ENCODE results near the gene TSEN2.
"Not testable (repeated sequence)": the region's sequence is repeated elsewhere in the genome, so short reads cannot be mapped to it uniquely, and the experiment has no call there.

The TSEN2 gene

DNA sequence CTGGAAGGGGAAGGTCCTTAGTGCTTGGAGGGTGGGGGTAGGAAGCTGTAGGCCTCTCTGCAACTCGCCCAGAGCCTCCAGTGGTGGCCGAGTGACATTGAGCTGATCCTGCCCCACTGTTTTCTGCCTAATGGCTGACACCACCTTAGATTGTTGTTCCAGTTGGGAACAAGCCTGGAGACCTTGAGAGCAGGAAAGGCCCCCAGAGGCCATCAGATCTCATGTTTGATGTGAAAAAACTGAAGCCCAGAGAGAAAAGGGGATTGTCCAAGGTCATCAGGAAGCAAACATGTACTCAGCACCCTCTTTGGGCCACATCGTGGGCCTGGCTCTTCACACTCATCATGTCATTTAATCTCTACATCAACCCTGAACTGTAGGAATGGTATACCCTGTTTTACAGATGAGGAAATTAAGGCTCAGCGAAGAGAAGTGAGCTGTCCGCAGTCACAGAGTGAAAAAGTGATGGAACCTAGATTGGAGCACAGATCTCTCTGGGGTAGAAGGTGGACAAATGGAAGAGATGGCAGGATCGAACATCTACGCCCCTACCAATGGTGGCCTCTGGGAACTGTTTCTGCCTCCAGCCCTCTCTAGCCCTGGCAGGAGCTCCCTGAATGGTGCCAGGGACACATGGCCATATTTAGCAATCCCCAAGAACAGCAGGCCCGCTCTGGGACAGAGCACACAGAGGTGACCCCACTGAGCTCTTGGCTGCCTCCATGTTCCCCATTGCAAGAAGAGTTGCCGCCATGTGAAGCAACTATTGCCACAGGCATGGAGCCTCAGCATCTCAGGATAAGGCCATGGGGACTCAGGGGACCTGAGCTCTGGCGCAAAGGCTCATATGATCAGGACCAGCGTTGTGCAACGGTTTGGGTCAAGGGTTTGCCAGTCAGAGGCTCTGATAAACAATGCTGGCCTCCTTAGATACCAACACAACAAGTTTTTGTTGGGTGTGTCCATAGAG lies 31.6 kb upstream of the TSEN2 start:
- no peak for DNase-seq

DNA sequence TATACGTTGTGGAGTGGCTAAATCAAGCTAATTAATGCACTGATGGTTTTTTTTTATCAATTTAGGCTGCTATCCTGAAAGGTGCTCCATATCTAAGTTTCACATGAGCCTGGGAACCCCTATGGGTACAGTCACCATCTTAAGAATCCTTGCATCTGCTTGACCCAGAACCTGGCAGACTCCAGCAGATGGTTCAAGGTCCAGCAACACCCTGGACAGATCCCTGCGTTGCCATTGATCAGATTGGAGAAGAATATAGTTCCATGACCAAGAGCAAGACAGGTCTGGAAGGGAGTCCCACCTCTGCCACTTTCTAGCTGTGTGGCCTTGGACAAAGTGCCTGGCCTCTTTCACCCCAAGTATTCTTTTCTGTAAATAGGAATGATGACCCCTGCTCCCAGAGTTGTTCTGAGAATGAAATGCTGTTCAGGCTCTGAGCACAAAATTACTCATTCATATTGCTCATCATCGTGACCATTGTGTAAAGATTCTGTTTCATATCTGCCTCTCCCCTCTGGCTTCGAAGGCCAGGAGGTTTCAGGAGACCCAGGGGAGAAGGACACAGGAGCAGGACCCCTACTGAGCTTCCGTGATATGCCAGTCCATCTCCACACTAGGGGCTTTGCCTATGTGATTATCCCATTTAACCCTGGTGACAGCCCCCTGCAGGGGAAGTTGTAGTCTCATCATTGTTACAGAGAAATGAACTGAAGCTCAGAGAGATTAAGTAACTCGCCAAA lies 30.0 kb upstream of the TSEN2 start:
- DNase-seq: no peak

- DNase-seq: no peak
Measured at GRCh38 chr3:12454816-12455121, 29.5 kb upstream of the TSEN2 start.

DNA sequence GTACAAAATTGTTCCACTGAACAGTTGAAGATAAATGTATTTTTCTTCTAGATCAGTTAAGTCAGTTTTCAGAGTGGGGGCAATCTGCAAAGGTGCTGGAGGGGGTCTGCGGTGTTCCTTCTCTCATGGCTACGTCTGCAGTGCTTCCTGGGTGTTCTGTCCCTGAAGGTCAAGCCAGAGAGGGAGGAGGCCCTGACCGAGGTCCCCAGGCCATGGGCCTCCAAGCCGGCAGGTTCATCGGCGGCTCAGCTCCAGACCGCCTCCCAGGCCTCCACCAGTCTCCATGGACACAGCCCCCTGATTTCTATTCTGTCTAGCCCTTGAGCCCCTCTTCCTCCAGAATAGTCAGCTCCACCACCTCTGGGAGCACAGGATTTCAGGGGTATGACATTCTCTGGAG lies 28.5 kb upstream of the TSEN2 start:
- DNase-seq: no peak

- DNase-seq: no peak
Measured at GRCh38 chr3:12456441-12456840, 27.8 kb upstream of the TSEN2 start.

DNA sequence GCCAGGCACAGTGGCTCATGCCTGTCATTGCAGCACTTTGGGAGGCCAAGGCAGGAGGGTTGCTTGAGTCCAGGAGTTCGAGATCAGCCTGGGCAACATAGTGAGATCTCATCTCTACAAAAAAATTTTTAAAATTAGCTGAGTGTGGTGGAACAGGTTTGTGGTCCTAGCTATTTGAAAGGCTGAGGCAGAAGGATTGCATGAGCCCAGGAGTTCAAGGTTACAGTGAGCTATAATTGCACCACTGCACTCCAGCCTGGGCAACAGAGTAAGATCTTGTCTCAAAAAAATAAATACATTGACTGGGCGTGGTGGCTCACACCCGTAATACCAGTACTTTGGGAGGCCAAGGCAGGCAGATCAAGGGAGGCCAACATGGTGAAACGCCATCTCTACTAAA lies 26.9 kb upstream of the TSEN2 start:
- DNase-seq: not testable (repeated sequence)

GRCh38 chr3:12458901-12459300 lies 25.4 kb upstream of the TSEN2 start:
- DNase-seq: no peak

GRCh38 chr3:12460127-12460526 lies 24.2 kb upstream of the TSEN2 start:
- DNase-seq: no peak

DNA sequence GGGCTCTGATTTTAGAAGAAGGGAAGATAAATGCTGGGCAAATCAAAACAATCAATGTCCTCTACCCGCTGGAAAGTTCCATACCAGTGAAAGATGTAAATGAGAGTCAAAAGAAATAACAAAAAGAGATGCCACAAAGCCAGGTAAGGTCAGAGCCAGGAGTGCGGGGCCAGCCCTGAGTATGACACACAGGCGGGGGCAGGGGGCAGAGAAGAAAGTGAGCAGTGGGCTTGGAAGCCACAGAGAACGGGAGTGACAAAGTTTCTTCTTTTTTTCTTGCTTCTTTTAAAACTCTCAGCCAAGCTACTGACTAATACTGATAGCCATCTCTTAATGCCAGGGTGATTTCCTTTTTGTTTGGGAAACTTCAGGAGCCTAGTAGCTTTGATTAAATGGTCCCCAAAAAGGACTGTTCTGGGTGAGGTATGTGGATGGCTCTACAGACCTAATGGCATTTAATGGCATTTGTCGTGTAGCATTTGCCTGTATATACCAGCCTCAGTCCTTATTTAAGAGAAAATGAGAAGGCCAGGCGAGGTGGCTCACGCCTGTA lies 23.1 kb upstream of the TSEN2 start:
- DNase-seq: no peak

GRCh38 chr3:12462159-12462947 lies 21.9 kb upstream of the TSEN2 start:
- no peak for DNase-seq

GRCh38 chr3:12463686-12464085 lies 20.6 kb upstream of the TSEN2 start:
- no peak for DNase-seq

- DNase-seq: no peak
Measured at GRCh38 chr3:12464181-12464580, 20.1 kb upstream of the TSEN2 start.

GRCh38 chr3:12465151-12465835 lies 19.0 kb upstream of the TSEN2 start:
- DNase-seq: no peak

GRCh38 chr3:12465836-12466225 lies 18.4 kb upstream of the TSEN2 start:
- no peak for DNase-seq

GRCh38 chr3:12467746-12468145 lies 16.5 kb upstream of the TSEN2 start:
- DNase-seq: no peak

DNA sequence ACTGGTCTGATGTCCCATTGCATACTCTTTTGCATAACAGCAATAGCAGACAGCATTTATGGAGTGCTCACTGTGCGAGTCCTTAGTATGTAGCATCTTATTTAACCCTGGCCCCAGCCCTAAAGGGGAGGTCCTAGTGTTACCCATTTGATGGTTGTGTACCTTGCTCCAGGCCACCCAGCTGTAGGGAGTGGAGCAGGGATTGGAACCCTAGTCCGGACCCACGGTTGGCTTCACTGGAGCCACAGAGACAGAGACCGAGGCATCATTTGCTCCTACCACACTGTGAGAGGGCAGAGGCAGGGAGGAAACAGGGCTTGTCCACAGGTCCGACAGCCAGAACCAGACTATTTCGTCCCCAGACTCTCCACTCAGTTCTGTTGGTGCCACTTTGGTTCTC lies 16.0 kb upstream of the TSEN2 start:
- no peak for DNase-seq

DNA sequence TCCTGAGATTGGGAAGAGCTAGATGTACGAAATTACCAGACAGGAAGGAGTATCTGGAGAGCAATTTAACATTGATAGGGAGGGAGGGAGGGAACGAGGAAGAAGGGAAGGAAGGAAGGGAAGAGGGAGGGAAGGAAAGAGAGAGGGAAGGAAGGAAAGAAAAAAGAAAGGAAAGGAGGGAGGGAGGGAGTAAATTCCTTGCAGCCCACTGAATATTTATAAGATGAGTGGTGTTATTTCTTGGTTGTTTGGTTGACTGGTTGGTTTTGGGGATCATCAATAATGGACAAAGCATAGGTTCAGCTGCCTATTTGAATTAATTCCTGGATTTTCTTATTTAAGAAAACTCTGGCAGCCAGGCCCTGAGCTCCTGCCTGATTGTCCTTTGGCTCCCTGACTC lies 15.5 kb upstream of the TSEN2 start:
- DNase-seq: no peak

GRCh38 chr3:12469222-12469621 lies 15.1 kb upstream of the TSEN2 start:
- DNase-seq: not testable (repeated sequence)

DNA sequence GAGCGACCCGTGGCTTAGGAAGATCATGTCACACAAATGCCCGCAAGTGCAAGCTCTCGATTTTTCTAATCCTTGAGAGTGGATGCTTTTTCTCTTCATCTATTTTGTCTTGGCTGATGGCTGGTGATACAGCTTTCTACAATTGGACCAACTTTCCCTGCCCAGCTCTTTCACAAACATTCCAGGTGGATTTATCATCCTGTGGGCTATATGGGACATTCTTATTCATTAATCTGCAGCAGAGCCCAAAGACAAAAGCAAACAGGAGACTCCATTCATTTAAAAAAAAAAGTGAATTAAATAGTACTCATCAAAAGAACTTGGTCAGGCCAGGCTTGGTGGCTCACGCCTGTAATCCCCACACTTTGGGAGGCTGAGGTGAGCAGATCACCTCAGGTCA lies 14.2 kb upstream of the TSEN2 start:
- DNase-seq: no peak

DNA sequence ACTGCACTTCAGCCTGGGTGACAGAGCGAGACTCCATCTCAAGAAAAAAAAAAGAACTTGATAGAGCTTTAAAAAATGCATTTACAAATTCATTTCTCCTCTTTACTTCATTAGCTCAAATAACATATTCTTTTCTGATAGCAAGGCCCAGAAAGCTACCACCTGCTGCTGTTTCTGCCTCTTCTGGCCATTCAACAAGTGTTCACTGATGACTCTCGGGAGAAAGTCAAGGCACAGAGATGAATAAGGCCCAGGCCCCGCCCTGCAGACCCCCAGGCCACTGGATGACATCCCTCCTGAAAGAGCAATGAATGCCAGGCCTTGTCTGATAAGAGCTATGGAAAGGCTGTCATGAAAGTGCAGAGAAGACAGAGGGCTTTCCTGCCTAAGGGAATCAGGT lies 13.6 kb upstream of the TSEN2 start:
- no peak for DNase-seq

DNA sequence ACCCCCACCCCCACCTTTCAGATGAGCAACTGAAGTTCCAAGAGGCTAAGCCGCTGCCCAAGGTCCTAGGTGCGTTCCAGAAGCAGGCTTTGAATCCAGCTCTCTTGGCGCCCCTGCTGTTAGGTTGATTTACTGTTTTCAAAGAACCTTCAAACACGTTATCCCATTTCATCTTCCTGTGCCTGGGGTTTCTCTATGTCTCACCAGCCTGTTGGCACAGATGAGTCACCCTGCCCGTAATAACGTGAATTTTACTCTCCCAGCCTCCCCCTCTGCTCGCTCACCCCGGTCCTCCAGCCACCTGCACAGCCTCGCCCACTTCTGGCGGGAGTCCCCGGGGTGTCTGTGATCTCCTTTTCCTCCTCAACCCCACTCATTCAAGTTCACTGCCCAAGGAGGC lies 13.0 kb upstream of the TSEN2 start:
- no peak for DNase-seq

GRCh38 chr3:12472000-12472610 lies 12.2 kb upstream of the TSEN2 start:
- no peak for DNase-seq
